CD4-positive, alpha-beta T cell treated with Interleukin-4 for 4 hours (primary cell): ENCODE data around the gene RPS6KL1.
A peak's percentile ranks its signal among the peaks of the same experiment; 100 is the strongest.

ENCODE experiments used
- DNase-seq: peaks from one replicate; pipeline ENCODE4 v3.0.0-alpha.2; 2020

RPS6KL1 gene

DNA sequence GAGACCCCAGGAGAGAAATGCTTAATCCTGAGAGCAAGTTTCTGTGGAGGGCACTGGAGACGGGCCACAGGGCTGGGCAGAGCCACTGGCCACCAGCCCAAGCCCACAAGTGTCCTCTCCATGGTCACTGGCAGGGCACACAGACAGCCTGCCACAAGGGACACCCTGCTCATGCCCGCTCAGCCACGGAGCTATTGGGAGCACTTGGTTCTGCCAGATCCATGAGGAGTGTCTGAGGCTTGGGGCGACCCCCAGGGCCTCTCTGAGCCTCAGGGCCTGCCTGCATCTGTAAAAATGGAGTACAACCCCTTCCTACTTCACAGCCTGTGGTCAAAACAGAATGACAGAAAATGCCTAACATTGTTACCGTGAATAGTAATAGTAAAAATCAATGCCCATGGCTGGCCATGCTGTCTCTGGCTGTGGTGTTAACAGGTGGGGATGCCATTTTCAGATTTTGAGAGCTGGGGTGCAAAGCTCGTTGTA is 29.2 kb upstream of the RPS6KL1 start:
- DNase-seq = no peak

DNA sequence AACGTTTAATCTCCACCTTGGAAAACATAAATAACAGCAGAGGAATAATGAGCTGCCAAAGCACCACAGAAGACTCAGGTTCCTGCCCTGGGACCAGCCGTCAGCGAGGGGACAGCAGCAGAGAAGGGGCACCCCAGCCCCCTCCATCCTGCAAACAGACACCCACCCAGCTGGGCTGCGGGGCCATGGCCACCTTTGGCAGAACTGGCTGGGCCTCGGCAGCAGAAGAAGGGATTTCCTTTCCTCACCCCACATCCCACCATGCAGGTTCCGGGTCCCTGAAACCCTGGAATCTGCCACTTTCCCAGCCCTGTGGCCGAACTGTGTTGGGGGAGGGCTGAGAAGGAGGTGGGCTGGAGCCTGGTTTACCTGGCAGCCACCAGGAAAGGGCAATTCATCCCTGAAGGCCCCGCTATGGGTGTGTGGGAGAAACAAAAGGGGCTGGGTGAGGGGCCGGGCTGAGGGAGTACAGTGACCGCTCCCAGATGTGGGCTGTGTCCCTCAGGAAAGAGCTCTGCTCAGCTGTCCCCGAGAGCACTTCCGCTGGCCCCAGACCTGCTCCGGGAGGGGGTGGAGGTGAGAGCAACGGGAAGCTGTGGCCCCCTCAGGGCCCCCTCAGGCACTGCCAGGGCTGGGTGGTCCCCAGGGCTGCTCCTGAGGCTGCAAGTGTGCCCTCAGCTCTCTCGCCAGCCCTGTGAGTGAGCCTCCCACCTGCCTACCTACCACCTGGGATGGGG is 28.6 kb upstream of the RPS6KL1 start:
- no peak for DNase-seq

DNA sequence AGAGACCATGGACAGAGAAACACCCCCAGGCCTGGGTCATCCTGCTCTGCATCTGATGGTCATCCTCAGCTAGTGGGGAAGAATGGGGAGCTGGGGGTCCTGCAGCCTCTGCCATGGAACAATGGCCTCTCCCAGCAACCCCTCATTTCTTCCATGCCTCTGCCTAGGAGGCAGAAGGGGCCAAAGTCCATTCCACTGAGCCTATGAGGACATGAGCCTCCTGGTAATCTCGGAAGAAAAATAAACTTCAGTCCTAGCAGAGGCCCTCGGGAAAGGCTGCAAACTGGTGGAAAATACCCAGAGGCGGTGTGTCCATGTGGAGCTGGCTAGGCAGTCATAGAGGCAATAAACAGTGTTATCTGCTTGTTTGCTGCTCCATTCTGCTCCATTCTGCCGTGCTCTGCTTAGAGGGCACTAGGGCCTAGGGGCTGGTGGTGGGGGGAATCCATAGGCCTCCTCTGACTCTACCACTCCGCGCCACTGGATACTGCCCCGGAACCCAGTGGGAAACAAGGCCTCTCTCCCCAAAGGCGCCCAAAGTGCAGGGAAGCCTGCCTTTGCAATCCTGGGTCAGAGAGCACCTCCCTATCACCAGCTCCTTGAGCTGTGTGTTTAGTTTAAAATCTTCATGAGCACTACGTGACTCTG is 27.9 kb upstream of the RPS6KL1 start:
- DNase-seq = no peak

DNA sequence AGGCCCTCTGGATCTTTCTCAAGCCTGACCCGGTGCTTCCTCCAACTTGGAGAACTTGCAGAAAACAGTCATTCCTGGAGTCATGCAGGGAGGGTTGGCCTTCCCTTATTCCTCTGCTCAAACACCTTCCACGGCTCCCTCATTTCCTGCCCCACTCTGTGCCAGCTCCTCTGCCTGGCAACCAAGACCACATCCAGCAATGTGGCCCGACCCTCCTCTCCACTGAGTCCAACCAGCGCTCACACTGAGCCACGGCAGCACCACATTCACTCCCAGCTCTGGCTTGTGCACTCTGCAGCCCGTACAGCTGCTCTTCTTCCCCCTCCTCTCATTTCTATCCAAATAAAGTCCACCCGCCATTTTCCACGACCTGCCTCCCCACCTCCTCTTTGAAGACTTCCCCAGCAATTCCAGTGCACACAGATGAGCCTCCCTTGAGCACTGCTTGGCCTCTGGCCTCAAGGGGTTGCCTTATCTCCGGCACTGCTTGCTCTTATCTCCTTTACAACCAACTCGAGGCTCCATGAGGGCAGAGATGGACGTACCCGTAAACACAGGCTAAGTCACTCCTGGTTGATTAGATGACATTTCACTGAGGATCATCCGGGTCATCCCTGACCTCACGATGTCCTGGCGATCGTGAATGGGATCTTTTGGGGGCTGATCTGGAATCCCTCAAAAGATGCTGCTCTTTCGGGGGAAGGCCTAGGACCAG is 27.0 kb upstream of the RPS6KL1 start:
- no peak for DNase-seq

DNA sequence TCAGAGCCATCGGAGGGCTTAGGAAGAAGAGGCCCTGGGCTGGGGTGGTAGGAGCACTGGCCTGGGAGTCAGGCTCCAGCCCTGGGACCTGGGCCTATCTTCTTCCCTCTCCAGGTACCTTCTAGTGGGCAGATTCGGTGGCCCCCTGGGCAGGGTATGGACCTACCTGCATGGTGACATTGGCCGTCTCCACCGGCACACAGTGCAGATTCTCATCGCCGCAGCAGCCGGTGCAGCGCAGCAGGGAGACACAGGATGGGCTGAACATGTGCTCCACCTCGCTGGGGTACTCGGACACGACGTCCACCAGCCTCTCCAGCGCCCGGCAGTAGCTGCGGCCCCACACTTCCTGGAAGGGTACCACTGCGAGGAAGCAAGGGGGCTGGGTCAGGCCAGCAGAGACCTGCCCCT is 26.1 kb upstream of the RPS6KL1 start:
- DNase-seq = no peak

DNA sequence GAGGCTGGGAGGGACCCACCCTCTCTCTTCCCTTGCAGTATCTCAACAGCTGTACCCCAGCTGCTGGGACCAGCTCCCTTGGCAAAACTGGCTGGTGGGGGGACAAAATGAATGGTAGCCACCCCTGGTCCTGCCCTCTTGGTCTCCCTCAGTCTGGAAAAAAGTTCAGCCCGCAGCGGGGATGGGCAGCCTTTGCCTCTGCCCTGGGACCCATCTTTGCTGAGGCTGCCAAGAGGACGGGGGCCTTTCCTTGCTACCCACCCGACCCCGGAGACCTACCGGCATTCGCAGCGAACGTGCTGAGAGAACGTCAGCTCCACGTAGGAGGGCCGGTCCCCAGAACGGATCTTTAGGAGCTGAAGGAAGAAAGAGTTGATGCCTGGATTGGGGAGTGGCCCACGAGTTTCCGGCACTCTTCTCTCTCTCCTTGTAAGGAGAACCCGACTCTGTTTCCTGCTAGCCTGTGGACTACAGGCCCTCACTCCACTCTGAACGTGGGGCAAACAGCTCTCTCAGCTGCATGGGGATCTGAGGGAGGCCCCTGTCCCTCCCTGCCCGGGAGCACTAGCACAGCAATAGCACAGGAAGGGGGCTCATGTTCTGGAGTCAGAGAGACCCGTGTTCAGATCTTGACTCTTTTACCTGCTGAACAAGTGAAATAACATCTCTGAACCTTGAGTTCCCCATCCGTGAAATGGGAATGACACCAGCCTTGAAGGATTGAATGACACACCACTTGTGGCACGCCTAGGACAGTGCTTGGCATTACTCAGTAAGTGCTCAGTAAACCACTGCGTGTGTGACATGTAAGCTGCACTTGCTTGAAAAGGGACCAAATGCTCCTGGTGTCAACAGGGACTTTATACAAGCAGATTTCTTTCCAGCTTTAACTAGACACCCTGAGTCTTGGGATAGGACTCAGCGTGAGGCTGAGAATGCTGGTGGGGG is 25.4 kb upstream of the RPS6KL1 start:
- no peak for DNase-seq

DNA sequence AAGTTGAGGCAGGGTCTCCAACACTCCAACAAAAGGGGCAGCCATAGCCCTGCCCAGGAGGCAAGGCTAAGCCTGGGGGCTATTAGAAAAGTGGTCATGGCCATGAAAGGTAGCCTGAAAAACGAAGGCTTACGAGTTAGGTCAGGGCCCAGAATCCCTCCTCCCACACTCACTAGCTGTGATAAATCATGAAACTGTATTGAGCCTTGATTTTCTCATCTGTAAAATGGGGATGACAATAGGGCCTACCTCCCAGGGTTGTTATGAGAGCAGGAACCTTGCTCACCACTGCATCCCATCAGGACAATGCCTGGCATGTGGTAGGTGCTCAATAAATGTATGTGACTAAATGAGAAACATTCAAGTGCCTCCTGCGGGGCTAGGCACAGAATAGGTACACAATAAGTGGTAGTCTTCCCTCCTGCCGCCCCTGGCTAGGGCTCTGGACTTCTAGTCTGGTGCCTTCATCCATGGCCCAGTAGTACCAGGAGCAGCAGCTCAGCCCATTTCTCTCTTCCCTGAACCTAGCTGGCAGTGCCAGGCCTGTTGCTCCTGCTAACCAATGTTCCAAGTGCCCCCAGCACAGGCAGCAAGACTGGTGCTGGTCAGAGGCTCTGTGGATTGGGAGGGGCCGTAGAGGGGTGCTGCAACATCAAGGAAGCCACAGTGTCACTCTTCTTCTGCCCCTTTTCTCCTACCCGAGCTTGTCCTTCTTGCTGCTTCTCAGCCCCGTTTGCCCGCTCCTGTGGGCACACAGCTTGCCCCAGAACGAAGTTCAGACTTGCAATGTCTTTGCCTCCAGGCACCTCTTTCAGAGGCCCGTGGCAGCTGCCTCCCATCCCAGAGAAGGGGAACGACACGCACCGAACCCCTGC is 24.5 kb upstream of the RPS6KL1 start:
- no peak for DNase-seq

DNA sequence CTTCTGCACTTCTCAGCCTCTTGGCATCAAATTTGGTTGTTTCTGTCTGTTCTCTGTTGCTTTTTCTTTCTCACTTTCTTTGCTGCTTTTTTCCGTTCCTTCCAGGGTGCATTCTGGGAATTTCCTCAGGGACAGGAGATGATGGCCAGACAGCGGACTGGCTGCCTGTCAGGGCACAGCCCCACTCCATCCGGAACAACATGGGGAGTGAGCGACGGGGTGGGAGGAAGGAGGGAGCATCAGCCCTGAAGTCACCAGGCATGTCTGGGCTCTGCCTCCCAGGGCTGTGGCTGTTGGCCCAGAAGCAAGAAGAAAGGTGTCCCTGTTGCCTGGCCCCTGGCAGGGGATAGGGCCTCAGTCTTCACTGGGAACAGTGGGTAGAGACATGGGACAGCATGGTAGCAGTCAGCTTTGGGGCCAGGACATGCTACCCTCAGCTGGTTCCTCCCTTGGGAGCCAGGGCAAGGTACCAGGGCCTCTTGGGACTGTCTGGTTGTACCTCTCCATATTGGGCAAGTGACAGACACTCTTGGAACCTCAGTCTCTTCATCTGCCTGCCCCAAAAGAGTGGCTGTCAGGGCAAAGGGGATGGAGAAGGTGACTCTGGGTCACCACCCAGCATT is 23.7 kb upstream of the RPS6KL1 start:
- DNase-seq = no peak

DNA sequence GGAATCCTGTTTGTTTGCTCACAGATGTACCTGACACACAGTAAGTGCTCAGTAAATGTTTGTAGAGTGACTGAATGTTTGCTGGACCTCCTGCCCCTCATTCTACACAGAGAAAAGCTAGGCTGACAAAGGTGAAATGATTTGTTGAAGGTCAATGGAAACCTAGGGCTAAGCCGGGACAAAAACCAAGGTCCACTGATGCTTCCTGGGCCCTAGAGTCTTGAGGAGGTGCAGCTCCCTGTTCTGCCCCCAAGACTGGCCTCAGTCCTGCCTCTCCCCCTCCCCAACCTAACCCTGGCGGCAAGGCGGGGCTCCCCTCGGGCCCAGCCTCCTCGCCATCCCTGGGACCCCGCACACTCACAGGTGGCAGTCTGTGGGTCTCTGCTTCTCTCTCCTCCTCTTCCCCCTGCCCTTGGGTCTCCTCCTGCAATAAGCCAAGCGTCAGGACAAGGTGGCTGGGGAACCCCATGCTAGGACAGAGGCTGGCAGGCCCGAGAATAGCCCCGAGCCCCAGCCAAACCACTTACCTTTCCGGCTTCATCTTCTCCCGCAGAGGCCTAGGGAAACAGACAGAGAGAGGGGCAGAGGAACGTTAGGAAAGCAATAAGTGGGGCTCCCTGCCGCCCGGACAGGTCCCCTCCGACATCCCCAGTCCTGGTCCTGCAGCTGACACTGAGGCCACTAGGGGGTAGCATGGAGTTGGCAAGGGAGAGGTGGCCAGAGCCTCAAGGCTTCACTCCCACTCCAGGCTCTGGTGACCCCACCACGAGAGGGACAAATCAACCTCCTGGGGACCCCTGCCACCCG is 23.0 kb upstream of the RPS6KL1 start:
- peak; percentile 71 for DNase-seq

DNA sequence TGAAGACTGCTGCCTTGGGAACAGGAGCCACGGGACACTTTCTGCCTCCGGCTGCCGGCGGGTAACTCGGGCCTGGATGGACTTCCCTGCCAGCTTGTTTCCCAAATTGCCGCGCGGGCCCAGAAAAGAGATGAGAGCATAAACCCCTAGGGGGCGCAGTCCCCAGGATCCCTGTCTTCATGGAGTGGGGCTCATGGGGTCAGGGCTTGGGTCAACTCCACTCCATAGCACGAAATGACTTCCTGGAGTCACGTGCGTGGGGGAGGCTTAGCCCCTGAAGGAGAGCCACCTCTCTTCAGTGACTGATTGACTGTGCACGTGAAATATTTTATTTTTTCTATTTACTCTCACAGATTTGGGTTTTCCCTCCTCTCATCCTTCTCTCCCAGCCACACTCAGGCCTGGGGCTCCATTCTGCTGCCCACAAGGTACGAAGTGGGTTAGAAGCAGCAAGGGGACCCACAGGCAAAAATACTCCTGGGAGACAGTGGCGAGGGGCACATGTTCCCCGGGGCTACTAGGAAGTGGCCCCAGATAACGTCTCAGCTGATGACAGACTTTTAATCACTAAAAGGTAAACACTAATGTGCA is 22.3 kb upstream of the RPS6KL1 start:
- DNase-seq = no peak

DNA sequence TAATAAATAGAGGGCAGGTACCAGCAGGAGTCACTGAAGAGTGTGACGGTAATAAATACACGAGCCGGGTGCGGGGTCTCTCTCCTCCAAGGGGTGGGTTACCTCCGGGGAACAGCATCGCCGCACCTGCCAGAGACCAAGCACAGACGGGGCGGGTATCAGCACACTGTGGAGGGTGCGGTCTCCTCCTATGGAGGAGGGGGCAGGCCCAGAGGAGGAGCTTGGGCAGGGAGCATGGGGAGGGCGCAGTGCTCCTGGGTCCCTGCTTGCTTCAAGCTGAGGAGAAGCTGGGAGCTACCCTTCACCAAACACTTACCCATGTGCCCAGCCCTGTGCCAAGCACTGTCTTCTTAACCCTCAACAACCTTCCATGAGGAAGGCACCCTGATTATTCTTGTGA is 19.5 kb upstream of the RPS6KL1 start:
- no peak for DNase-seq

DNA sequence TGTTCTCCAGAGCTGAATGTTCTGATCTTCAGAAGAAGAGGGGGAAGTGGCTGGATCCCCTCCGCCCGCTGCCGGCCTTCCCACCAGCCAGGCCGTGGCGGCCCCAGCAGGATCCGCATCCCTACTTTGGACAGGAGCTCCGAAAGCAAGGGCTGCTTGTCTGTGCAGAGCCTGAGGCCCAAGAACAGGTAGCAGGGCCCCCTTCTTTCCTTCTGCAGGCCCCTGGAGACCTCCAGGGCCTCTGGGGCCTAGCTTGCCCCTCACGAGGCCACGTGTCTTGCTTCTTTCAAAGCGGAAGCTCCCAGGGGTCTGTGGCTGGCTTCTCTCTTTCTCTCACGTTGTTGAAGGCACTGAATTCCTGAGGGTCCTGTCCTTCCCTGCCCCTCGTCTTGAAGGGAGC is 19.1 kb upstream of the RPS6KL1 start:
- DNase-seq = no peak

DNA sequence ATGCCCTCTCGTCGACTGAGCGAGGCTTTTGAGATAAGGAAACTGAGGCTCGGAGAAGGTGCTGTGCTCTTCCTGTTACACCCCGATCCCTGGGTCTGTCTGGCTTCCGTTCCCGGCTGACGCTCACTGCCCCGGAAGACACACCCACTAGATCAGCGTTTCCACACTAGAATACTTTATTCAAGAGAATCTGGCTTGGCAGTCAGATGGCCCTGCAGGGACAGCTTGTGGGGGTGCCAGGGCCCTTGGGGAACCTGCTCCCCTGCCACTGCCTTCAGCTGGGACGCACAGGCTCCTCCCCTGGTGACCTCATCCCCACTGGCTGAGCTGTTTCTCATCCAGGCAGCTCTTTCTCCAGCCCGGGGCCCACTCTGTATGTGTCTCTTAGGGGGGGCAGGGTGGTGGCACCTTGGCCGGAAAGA is 18.6 kb upstream of the RPS6KL1 start:
- DNase-seq = peak; percentile 63

DNA sequence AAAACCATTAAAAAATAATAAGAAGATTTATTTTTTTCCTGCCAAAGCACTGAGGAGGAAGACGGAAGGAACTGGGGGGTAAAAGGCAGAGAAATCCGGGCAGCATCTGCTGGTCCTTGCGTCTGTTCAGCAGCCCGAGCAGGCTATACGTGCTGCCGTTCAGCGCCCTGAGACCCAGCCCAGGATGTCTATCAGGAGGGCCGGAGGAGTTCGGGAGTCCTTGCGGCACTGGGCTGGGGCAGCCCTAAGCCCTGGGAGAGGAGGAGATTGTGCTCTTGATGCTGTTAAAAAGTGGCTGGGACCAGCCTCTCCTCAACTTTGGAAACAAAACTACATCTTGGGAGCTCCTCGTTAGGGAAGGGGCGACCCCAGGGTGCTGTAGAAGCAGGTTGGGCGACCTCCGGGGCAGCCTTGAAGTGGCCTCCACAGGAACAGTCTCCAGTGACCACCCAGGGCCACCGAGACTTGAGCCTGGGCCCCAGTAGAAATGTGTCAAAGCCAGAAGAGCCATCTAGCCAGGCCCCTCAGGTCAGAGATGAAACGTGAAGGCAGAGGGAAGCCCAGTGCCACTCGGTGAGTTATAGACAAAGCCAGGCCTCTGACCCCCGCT is 18.0 kb upstream of the RPS6KL1 start:
- no peak for DNase-seq

DNA sequence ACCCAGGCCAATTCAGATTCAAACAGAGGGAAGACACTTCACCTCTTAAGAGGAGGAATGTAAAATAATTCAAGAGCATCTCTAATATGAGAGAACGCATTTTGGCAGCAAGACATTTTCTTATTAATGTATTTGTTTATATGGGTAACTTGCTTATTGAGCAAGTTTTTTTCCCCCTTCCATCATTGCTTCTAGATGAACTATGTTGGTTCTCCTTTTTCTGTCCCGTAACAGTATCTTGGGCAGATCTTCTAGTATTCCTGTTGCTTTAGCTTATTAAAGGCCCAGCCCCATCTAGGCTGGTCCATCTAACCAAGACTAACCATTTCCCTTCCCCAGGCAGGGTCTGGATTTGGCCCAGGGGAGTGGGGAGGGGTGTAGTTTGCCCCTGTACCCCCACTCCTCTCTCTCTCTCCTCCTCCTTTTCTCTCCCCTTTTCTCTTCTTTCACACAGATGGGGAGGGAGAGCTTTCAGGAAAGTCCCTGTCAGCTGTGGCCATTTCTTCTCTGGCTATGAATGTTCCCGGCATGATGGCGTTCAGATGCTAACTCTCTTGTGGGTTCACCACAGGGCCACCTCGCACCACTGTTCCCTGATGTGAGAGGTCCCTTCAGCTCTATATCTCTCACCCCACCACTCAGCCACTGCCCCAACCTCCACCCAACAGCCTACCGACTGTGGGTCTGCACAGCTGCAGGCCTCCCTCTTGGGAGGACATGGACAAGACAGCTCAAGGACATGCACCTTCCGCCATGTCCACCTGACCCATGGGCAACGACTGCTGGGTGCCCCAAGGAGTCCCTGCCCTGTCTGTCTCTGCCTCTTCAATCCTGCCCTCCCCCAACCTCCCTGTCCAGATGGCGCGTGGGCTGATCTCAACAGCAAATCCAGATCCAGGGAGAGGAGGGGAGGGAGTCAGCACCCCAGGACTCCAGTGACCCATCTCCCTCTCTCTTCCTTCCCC is 15.8 kb upstream of the RPS6KL1 start:
- DNase-seq = no peak

DNA sequence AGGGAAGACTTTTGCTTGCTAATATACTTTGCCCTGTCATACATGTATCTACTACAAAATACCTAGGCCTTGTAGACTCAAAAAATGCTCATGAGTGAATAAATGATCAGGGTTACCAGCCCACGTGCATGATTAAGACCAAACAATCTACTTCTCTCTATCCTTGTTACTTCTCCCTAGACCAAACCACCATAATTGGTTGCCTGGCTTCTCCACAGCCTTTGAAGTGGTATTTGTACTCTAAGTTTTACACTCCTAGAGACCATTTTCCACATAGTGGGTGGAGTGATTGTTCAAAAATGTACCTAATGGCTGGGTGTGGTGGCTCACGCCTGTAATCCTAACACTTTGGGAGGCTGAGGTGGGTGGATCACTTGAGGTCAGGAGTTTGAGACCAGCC is 14.1 kb upstream of the RPS6KL1 start:
- DNase-seq = no peak

DNA sequence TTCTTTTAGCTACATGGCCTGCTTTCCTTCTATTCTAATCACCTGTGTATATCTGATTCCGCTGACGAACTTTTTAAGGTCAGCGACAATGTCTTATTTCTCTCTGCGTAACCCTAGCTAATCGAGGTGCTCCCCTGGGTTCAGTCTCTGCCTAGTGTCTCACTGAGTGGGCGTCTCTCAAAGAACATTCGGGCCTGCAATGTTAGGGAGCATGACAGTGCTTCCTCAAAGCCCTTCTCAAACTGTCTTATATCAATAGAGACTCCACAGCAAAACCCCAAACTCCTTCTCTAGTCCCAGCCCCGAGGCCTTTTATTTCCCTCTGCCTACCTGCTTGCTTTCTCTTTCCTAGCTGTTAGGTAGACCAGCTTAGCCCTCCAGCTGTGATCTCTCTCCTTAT is 13.7 kb upstream of the RPS6KL1 start:
- no peak for DNase-seq

DNA sequence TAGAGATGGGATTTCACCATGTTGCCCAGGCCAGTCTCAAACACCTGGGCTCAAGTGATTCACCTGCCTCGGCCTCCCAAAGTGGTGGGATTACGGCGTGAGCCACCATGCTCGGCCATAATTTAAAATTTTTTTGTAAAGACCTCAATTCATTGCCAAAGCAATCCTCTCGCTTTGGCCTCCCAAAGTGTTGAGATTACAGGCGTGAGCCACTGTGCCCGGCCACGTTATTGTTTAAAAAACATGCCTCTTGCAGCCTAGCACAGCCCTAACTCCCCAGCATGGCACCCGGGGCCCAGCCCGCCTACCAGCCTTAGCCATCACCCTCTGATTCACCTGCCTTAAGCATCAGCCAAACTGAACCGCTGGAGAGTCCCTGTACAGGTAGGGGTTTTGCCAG is 13.1 kb upstream of the RPS6KL1 start:
- no peak for DNase-seq

DNA sequence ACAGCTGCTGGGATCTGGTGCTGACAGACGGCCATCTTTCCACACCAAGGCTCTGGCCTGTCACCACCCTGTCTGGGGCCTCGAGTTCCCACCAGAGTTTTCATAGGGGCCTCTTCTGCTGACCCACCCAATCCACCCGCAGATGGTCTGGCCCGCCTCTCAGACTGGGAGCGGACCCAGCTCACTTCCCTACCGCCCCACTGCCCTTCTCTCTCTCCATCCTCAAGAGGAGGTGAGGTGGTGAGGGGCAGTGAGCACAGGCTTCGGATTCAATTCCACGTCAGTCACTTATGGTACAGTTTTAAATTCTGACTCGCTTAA is 12.3 kb upstream of the RPS6KL1 start:
- no peak for DNase-seq
